Islet of Langerhans (tissue), 1 donor: Measurements from ENCODE around the gene TRMO.

Source experiments
- FAIRE-seq: peaks from one replicate; lab custom pipeline; 2011; peaks lifted over from hg19 to GRCh38; lab: Jason Lieb, UNC

TRMO gene

GRCh38 chr9:97858826-97859225 lies 63.5 kb downstream of the TRMO start:
- no peak for FAIRE-seq

GRCh38 chr9:97858393-97858713 lies 63.9 kb downstream of the TRMO start:
- no peak for FAIRE-seq

- no peak for FAIRE-seq
Measured at GRCh38 chr9:97857606-97858392, 64.5 kb downstream of the TRMO start.

- FAIRE-seq, result no peak
Measured at GRCh38 chr9:97856857-97857605, 65.3 kb downstream of the TRMO start.

- FAIRE-seq, result no peak
Measured at GRCh38 chr9:97855899-97856298, 66.4 kb downstream of the TRMO start.

GRCh38 chr9:97855486-97855875 lies 66.8 kb downstream of the TRMO start:
- no peak for FAIRE-seq

GRCh38 chr9:97854696-97855485 lies 67.4 kb downstream of the TRMO start:
- FAIRE-seq, result no peak
